ENCODE results near the gene UBE4B.

The UBE4B gene

DNA sequence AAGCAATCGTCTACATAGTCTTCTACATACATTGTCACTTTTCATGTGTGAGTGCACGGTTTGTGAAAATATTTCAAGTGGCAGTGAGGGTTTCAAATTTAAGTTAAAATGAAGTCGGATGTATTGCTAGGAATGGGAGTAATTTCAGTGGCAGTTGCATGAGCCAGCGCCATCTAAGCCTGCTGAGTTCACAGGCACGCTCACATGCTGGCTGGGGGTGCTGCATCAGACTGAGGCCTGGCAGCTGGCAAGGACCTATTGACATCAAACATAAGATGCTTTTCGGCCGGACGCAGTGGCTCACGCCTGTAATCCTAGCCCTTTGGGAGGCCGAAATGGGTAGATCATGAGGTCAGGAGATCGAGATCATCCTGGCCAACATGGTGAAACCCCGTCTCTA is 80.7 kb downstream of the UBE4B start:
- H3K4me3 ChIP-seq (ENCODE audit: low read depth, low read length) = no peak overlapping the region
- TF ChIP-seq, protein P1, sequence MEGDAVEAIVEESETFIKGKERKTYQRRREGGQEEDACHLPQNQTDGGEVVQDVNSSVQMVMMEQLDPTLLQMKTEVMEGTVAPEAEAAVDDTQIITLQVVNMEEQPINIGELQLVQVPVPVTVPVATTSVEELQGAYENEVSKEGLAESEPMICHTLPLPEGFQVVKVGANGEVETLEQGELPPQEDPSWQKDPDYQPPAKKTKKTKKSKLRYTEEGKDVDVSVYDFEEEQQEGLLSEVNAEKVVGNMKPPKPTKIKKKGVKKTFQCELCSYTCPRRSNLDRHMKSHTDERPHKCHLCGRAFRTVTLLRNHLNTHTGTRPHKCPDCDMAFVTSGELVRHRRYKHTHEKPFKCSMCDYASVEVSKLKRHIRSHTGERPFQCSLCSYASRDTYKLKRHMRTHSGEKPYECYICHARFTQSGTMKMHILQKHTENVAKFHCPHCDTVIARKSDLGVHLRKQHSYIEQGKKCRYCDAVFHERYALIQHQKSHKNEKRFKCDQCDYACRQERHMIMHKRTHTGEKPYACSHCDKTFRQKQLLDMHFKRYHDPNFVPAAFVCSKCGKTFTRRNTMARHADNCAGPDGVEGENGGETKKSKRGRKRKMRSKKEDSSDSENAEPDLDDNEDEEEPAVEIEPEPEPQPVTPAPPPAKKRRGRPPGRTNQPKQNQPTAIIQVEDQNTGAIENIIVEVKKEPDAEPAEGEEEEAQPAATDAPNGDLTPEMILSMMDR (IDR thresholded peaks at IDR 0.05; ENCODE audit: control insufficient read depth, extremely low read depth, insufficient read depth) = no peak
- no peak for DNase-seq (ENCODE audit: low read depth)

GRCh38 chr1:10114746-10115145 is 82.0 kb downstream of the UBE4B start:
- H3K4me3 ChIP-seq (ENCODE audit: low read depth, low read length) = no peak overlapping the region
- DNase-seq (ENCODE audit: low read depth) = no peak
- TF ChIP-seq, protein P1 (IDR thresholded peaks at IDR 0.05; ENCODE audit: control insufficient read depth, extremely low read depth, insufficient read depth) = no peak

- TF ChIP-seq, protein P1 (IDR thresholded peaks at IDR 0.05; ENCODE audit: control insufficient read depth, extremely low read depth, insufficient read depth) = 0 out of 2 replicates have a peak, but pooled peaks have one; percentile 11
- DNase-seq (ENCODE audit: low read depth) = peak; percentile 98
- H3K4me3 ChIP-seq (ENCODE audit: low read depth, low read length) = no peak overlapping the region
These were observed 84.4 kb downstream of the UBE4B start for GRCh38 chr1:10117132-10117531.

GRCh38 chr1:10117865-10118264 is 85.1 kb downstream of the UBE4B start:
- TF ChIP-seq, protein P1 (IDR thresholded peaks at IDR 0.05; ENCODE audit: control insufficient read depth, extremely low read depth, insufficient read depth) = no peak

GRCh38 chr1:10121688-10122087 is 88.9 kb downstream of the UBE4B start:
- TF ChIP-seq, protein P1 (IDR thresholded peaks at IDR 0.05; ENCODE audit: control insufficient read depth, extremely low read depth, insufficient read depth) = no peak
- no peak for DNase-seq (ENCODE audit: low read depth)
- H3K4me3 ChIP-seq (ENCODE audit: low read depth, low read length) = no peak overlapping the region

More at GRCh38 chr1:10117865-10118264, 85.1 kb downstream of the UBE4B start:
- no peak overlapping the region for H3K4me3 ChIP-seq (ENCODE audit: low read depth, low read length)
- DNase-seq (ENCODE audit: low read depth) = no peak

DNA sequence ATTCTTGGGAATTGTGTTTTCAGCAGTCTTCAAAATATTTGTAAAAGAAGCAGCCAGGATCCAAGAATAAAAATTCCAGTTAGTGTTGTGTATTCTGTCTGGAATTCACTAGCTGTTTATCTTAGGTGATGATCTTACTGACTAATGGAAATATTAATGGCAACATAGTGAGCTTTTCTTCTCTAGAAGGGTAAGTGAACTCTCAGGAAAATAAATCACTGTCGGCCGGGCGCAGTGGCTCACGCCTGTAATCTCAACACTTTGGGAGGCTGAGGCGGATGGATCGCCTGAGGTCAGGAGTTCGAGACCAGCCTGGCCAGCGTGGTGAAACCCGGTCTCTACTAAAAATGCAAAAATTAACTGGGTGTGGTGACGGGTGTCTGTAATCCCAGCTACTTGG is 90.2 kb downstream of the UBE4B start:
- DNase-seq (ENCODE audit: low read depth) = no peak

More for the DNA sequence above, 90.2 kb downstream of the UBE4B start:
- TF ChIP-seq, protein P1 (IDR thresholded peaks at IDR 0.05; ENCODE audit: control insufficient read depth, extremely low read depth, insufficient read depth) = no peak
- H3K4me3 ChIP-seq (ENCODE audit: low read depth, low read length) = no peak overlapping the region
